Ishikawa (cell line): ENCODE results near the gene RASA3.

Source experiments
- CEBPB ChIP-seq: IDR thresholded peaks from 2 replicates; pipeline ENCODE4 v1.6.1; 2012
- CREB1 ChIP-seq: IDR thresholded peaks from 2 replicates; pipeline ENCODE4 v1.6.1; 2012; ENCODE audit warnings: low read depth
- EGR1 ChIP-seq: IDR thresholded peaks from 2 replicates; pipeline ENCODE4 v1.6.1; 2012
- EP300 ChIP-seq: IDR thresholded peaks from 2 replicates; pipeline ENCODE4 v1.6.1; 2012; ENCODE audit warnings: borderline replicate concordance
- FOXM1 ChIP-seq: IDR thresholded peaks from 2 replicates; pipeline ENCODE4 v1.6.1; 2012; ENCODE audit warnings: low read depth, borderline replicate concordance
- NFIC ChIP-seq: IDR thresholded peaks from 2 replicates; pipeline ENCODE4 v1.6.1; 2012
- TAF1 ChIP-seq: IDR thresholded peaks from 2 replicates; pipeline ENCODE4 v1.6.1; 2012; ENCODE audit warnings: low read depth, mild to moderate bottlenecking
- TCF12 ChIP-seq: IDR thresholded peaks from 2 replicates; pipeline ENCODE4 v1.6.1; 2012; ENCODE audit warnings: low read depth
- YY1 ChIP-seq: IDR thresholded peaks from 2 replicates; pipeline ENCODE4 v1.6.1; 2012; ENCODE audit warnings: low read depth
- ZBTB7A ChIP-seq: IDR thresholded peaks from 2 replicates; pipeline ENCODE4 v1.6.1; 2012; ENCODE audit warnings: low read depth
- TF ChIP-seq, protein P1 (sequence below): IDR thresholded peaks from 2 replicates; pipeline ENCODE4 v1.6.1; 2012
- TF ChIP-seq, protein P2 (sequence below): IDR thresholded peaks from 2 replicates; pipeline ENCODE4 v1.6.1; 2012; ENCODE audit warnings: low read depth, mild to moderate bottlenecking
- TF ChIP-seq, protein P3 (sequence below): IDR thresholded peaks from 2 replicates; pipeline ENCODE4 v1.6.1; 2012

- TF ChIP-seq, protein P1, sequence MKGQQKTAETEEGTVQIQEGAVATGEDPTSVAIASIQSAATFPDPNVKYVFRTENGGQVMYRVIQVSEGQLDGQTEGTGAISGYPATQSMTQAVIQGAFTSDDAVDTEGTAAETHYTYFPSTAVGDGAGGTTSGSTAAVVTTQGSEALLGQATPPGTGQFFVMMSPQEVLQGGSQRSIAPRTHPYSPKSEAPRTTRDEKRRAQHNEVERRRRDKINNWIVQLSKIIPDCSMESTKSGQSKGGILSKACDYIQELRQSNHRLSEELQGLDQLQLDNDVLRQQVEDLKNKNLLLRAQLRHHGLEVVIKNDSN, result no peak
- TF ChIP-seq NFIC (no peak), ZBTB7A (no peak), YY1 (no peak), EP300 (no peak), EGR1 (no peak), CREB1 (no peak), CEBPB (no peak), TCF12 (no peak), FOXM1 (no peak), TAF1 (no peak)
- TF ChIP-seq, protein P2, sequence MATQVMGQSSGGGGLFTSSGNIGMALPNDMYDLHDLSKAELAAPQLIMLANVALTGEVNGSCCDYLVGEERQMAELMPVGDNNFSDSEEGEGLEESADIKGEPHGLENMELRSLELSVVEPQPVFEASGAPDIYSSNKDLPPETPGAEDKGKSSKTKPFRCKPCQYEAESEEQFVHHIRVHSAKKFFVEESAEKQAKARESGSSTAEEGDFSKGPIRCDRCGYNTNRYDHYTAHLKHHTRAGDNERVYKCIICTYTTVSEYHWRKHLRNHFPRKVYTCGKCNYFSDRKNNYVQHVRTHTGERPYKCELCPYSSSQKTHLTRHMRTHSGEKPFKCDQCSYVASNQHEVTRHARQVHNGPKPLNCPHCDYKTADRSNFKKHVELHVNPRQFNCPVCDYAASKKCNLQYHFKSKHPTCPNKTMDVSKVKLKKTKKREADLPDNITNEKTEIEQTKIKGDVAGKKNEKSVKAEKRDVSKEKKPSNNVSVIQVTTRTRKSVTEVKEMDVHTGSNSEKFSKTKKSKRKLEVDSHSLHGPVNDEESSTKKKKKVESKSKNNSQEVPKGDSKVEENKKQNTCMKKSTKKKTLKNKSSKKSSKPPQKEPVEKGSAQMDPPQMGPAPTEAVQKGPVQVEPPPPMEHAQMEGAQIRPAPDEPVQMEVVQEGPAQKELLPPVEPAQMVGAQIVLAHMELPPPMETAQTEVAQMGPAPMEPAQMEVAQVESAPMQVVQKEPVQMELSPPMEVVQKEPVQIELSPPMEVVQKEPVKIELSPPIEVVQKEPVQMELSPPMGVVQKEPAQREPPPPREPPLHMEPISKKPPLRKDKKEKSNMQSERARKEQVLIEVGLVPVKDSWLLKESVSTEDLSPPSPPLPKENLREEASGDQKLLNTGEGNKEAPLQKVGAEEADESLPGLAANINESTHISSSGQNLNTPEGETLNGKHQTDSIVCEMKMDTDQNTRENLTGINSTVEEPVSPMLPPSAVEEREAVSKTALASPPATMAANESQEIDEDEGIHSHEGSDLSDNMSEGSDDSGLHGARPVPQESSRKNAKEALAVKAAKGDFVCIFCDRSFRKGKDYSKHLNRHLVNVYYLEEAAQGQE, result no peak
- TF ChIP-seq, protein P3, sequence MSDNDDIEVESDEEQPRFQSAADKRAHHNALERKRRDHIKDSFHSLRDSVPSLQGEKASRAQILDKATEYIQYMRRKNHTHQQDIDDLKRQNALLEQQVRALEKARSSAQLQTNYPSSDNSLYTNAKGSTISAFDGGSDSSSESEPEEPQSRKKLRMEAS, result no peak
These were observed 25.6 kb upstream of the RASA3 start for GRCh38 chr13:114157869-114158495.
